Upper lobe of left lung (tissue), 4 donors: ENCODE results near the gene UBE2E2.

ENCODE experiments used
- EP300 ChIP-seq, 4 donors: sonication (generic); formaldehyde crosslinking; IDR thresholded peaks; one replicate each; pipeline ENCODE4 v1.5.1; 2017; ENCODE audit warnings: antibody characterized with exemption in 4 of 4, control low read depth in 2 of 4
- TF ChIP-seq, protein P1 (sequence below), 6 experiments: fragments of 450-650 bp in 4 of 6; fragments of 200-600 bp in 2 of 6; sonication (generic) in 2 of 6; IDR thresholded peaks; one replicate each; pipeline ENCODE4 v1.5.1; 2016 to 2019; ENCODE audit warnings: antibody characterized with exemption in 6 of 6

DNA sequence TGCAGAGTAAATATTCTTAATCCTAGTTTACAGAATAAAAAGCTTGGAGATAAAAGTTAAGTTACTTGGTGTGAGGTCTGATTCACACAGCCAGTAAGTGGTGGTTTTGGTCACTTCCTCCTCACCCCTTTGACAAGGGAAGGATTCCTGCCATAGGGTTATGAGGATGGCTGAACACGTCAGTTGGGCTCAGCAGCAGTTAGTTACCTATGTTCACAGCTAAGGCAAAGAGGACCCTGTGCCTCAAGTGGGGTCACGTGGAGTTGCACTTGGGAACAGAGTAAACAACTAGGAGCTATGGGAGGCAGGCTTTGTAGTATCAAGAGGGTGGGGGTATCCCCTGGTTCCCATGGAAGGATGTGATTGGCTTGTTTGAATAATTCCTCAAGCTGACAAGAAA, 232.2 kb downstream of the UBE2E2 start:
- TF ChIP-seq, protein P1, sequence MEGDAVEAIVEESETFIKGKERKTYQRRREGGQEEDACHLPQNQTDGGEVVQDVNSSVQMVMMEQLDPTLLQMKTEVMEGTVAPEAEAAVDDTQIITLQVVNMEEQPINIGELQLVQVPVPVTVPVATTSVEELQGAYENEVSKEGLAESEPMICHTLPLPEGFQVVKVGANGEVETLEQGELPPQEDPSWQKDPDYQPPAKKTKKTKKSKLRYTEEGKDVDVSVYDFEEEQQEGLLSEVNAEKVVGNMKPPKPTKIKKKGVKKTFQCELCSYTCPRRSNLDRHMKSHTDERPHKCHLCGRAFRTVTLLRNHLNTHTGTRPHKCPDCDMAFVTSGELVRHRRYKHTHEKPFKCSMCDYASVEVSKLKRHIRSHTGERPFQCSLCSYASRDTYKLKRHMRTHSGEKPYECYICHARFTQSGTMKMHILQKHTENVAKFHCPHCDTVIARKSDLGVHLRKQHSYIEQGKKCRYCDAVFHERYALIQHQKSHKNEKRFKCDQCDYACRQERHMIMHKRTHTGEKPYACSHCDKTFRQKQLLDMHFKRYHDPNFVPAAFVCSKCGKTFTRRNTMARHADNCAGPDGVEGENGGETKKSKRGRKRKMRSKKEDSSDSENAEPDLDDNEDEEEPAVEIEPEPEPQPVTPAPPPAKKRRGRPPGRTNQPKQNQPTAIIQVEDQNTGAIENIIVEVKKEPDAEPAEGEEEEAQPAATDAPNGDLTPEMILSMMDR (IDR thresholded peaks at IDR 0.05) = no peak
- no peak for TF ChIP-seq EP300 (IDR thresholded peaks at IDR 0.05)
